ENCODE measurements around the gene PRDM11. TPM values are rescaled to one million over a fixed set of nuclear protein-coding genes. Genes with fewer than 3 reads are reported as not detected.

Gene PRDM11
- total RNA-seq, 1 experiment from 2014 or later = 8.3 TPM

DNA sequence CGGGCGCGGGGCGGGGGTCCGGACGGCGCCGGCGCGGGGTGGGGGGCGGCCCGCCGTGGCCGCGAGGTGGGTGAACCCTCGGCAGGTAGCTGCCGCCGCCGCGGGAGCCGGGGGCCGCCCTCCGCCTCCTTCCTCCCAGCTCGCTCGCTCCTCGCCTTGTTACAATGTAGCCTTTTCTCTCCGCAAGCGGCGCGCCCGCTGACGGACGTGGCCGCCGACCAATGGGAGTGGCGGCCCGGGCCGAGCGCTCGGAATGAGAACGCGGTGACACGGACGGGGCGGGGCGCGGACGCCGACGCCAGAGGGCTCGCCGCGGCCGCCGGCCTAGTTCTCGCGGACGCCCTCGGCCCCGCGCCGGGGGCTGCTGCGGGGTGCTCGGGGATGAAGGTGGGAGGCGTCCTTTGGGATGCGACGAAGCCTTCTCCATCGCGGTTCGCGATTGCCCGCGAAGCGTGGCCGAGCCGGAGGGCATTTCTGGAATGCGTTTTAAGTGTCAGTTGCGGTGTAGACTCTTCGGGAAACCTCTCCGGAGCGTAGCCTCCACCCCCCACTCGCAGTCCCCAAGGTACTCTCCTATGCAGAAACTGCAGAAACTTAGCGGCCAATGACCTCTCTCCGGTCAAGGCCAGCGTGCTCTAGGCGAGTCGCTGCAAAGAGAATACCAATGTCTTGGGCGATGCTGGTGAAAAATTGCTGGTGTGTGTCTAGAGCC lies 734 bp downstream of the PRDM11 start:
- peaks cover 36% of the 10 kb centered on the region for H3K27me3 Mint-ChIP-seq (ENCODE audit: low read depth)
- ChIA-PET POLR2A (no interaction called here), CTCF (interaction anchor here (0.6 to 1.0 kb wide), 4 partner anchors 37 to 624 kb away, joined by 3 to 4 read pairs (median 4); no protein-coding TSS in a partner anchor)
- peak overlapping the region; percentile 82 for H3K27ac Mint-ChIP-seq
- peaks cover 20% of the 10 kb centered on the region for H3K4me1 Mint-ChIP-seq
- DNase-seq (ENCODE audit: low spot score) (peak; percentile 94), ATAC-seq (peak; percentile 92)
- no peaks in the 10 kb centered on the region for H3K36me3 Mint-ChIP-seq
- H3K4me3 Mint-ChIP-seq = peak overlapping the region; percentile 86
- peaks cover 15% of the 10 kb centered on the region for H3K9me3 Mint-ChIP-seq
- TF ChIP-seq, protein P1, sequence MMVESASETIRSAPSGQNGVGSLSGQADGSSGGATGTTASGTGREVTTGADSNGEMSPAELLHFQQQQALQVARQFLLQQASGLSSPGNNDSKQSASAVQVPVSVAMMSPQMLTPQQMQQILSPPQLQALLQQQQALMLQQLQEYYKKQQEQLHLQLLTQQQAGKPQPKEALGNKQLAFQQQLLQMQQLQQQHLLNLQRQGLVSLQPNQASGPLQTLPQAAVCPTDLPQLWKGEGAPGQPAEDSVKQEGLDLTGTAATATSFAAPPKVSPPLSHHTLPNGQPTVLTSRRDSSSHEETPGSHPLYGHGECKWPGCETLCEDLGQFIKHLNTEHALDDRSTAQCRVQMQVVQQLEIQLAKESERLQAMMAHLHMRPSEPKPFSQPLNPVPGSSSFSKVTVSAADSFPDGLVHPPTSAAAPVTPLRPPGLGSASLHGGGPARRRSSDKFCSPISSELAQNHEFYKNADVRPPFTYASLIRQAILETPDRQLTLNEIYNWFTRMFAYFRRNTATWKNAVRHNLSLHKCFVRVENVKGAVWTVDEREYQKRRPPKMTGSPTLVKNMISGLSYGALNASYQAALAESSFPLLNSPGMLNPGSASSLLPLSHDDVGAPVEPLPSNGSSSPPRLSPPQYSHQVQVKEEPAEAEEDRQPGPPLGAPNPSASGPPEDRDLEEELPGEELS (CRISPR knock-in tag; IDR thresholded peaks at IDR 0.05) = peak; percentile 53
- TF ChIP-seq, protein P2, sequence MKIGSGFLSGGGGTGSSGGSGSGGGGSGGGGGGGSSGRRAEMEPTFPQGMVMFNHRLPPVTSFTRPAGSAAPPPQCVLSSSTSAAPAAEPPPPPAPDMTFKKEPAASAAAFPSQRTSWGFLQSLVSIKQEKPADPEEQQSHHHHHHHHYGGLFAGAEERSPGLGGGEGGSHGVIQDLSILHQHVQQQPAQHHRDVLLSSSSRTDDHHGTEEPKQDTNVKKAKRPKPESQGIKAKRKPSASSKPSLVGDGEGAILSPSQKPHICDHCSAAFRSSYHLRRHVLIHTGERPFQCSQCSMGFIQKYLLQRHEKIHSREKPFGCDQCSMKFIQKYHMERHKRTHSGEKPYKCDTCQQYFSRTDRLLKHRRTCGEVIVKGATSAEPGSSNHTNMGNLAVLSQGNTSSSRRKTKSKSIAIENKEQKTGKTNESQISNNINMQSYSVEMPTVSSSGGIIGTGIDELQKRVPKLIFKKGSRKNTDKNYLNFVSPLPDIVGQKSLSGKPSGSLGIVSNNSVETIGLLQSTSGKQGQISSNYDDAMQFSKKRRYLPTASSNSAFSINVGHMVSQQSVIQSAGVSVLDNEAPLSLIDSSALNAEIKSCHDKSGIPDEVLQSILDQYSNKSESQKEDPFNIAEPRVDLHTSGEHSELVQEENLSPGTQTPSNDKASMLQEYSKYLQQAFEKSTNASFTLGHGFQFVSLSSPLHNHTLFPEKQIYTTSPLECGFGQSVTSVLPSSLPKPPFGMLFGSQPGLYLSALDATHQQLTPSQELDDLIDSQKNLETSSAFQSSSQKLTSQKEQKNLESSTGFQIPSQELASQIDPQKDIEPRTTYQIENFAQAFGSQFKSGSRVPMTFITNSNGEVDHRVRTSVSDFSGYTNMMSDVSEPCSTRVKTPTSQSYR (CRISPR knock-in tag; IDR thresholded peaks at IDR 0.05) = no peak
- TF ChIP-seq ZNF416 (CRISPR knock-in tag; IDR thresholded peaks at IDR 0.05) (0 out of 2 replicates have a peak, but pooled peaks have one; percentile 11), TEAD1 (CRISPR knock-in tag; IDR thresholded peaks at IDR 0.05) (0 out of 2 replicates have a peak, but pooled peaks have one; percentile 10), SMAD3 (CRISPR knock-in tag; IDR thresholded peaks at IDR 0.05; ENCODE audit: borderline replicate concordance) (0 out of 2 replicates have a peak, but pooled peaks have one; percentile 40), SP1 (CRISPR knock-in tag; conservative IDR thresholded peaks at IDR 0.05) (peak; percentile 60; the same call in 1 of the 2 replicates), FOXK1 (CRISPR knock-in tag; IDR thresholded peaks at IDR 0.05) (no peak), CBFB (CRISPR knock-in tag; IDR thresholded peaks at IDR 0.05; ENCODE audit: low read depth) (0 out of 2 replicates have a peak, but pooled peaks have one; percentile 24), SMAD4 (CRISPR knock-in tag; IDR thresholded peaks at IDR 0.05) (no peak), NR1H2 (CRISPR knock-in tag; IDR thresholded peaks at IDR 0.05) (no peak), CREM (CRISPR knock-in tag; IDR thresholded peaks at IDR 0.05) (peak; percentile 77; the same call in 1 of the 2 replicates), NR3C1 (CRISPR knock-in tag; conservative IDR thresholded peaks at IDR 0.05; ENCODE audit: low read depth) (no peak), ZNF219 (CRISPR knock-in tag; IDR thresholded peaks at IDR 0.05; ENCODE audit: borderline replicate concordance) (no peak), ETV6 (CRISPR knock-in tag; IDR thresholded peaks at IDR 0.05) (0 out of 2 replicates have a peak, but pooled peaks have one; percentile 60), PRRX2 (CRISPR knock-in tag; IDR thresholded peaks at IDR 0.05) (no peak), JAZF1 (CRISPR knock-in tag; IDR thresholded peaks at IDR 0.05) (no peak), ZNF121 (CRISPR knock-in tag; IDR thresholded peaks at IDR 0.05) (no peak), ZNF263 (CRISPR knock-in tag; IDR thresholded peaks at IDR 0.05; ENCODE audit: low read depth) (0 out of 2 replicates have a peak, but pooled peaks have one; percentile 15), FOXP1 (CRISPR knock-in tag; IDR thresholded peaks at IDR 0.05; ENCODE audit: borderline replicate concordance) (no peak), ESRRA (CRISPR knock-in tag; IDR thresholded peaks at IDR 0.05; ENCODE audit: borderline replicate concordance) (0 out of 2 replicates have a peak, but pooled peaks have one; percentile 50), ZNF671 (CRISPR knock-in tag; IDR thresholded peaks at IDR 0.05) (no peak), NFYB (CRISPR knock-in tag; conservative IDR thresholded peaks at IDR 0.05; ENCODE audit: low read depth) (peak; percentile 87)
- TF ChIP-seq, protein P3, sequence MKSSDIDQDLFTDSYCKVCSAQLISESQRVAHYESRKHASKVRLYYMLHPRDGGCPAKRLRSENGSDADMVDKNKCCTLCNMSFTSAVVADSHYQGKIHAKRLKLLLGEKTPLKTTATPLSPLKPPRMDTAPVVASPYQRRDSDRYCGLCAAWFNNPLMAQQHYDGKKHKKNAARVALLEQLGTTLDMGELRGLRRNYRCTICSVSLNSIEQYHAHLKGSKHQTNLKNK (CRISPR knock-in tag; IDR thresholded peaks at IDR 0.05) = no peak
- TF ChIP-seq, protein P4, sequence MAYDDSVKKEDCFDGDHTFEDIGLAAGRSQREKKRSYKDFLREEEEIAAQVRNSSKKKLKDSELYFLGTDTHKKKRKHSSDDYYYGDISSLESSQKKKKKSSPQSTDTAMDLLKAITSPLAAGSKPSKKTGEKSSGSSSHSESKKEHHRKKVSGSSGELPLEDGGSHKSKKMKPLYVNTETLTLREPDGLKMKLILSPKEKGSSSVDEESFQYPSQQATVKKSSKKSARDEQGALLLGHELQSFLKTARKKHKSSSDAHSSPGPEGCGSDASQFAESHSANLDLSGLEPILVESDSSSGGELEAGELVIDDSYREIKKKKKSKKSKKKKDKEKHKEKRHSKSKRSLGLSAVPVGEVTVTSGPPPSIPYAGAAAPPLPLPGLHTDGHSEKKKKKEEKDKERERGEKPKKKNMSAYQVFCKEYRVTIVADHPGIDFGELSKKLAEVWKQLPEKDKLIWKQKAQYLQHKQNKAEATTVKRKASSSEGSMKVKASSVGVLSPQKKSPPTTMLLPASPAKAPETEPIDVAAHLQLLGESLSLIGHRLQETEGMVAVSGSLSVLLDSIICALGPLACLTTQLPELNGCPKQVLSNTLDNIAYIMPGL (CRISPR knock-in tag; IDR thresholded peaks at IDR 0.05) = peak; percentile 69; the same call in 1 of the 2 replicates
- TF ChIP-seq, protein P5, sequence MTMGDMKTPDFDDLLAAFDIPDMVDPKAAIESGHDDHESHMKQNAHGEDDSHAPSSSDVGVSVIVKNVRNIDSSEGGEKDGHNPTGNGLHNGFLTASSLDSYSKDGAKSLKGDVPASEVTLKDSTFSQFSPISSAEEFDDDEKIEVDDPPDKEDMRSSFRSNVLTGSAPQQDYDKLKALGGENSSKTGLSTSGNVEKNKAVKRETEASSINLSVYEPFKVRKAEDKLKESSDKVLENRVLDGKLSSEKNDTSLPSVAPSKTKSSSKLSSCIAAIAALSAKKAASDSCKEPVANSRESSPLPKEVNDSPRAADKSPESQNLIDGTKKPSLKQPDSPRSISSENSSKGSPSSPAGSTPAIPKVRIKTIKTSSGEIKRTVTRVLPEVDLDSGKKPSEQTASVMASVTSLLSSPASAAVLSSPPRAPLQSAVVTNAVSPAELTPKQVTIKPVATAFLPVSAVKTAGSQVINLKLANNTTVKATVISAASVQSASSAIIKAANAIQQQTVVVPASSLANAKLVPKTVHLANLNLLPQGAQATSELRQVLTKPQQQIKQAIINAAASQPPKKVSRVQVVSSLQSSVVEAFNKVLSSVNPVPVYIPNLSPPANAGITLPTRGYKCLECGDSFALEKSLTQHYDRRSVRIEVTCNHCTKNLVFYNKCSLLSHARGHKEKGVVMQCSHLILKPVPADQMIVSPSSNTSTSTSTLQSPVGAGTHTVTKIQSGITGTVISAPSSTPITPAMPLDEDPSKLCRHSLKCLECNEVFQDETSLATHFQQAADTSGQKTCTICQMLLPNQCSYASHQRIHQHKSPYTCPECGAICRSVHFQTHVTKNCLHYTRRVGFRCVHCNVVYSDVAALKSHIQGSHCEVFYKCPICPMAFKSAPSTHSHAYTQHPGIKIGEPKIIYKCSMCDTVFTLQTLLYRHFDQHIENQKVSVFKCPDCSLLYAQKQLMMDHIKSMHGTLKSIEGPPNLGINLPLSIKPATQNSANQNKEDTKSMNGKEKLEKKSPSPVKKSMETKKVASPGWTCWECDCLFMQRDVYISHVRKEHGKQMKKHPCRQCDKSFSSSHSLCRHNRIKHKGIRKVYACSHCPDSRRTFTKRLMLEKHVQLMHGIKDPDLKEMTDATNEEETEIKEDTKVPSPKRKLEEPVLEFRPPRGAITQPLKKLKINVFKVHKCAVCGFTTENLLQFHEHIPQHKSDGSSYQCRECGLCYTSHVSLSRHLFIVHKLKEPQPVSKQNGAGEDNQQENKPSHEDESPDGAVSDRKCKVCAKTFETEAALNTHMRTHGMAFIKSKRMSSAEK (CRISPR knock-in tag; IDR thresholded peaks at IDR 0.05; ENCODE audit: borderline replicate concordance) = no peak
- TF ChIP-seq, protein P6, sequence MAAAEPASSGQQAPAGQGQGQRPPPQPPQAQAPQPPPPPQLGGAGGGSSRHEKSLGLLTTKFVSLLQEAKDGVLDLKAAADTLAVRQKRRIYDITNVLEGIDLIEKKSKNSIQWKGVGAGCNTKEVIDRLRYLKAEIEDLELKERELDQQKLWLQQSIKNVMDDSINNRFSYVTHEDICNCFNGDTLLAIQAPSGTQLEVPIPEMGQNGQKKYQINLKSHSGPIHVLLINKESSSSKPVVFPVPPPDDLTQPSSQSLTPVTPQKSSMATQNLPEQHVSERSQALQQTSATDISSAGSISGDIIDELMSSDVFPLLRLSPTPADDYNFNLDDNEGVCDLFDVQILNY (CRISPR knock-in tag; IDR thresholded peaks at IDR 0.05) = 0 out of 2 replicates have a peak, but pooled peaks have one; percentile 53
